GM18511 (cell line): ENCODE measurements around the gene CYP24A1.
"Not testable (repeated sequence)": the region's sequence is repeated elsewhere in the genome, so short reads cannot be mapped to it uniquely, and the experiment has no call there.

Source experiments
- ATAC-seq: cut with Tn5 transposase; IDR thresholded peaks from one replicate; pipeline ENCODE4 v1.9.1; 2021; ENCODE audit warnings: mild to moderate bottlenecking, moderate library complexity; ENCODE audit not compliant: unreplicated experiment

The CYP24A1 gene

GRCh38 chr20:54138427-54138826 is 35.4 kb downstream of the CYP24A1 start:
- ATAC-seq, result no peak

GRCh38 chr20:54137115-54137514 is 36.7 kb downstream of the CYP24A1 start:
- no peak for ATAC-seq

- no peak for ATAC-seq
Measured at GRCh38 chr20:54134445-54135220, 39.2 kb downstream of the CYP24A1 start.

GRCh38 chr20:54133434-54134427 is 40.1 kb downstream of the CYP24A1 start:
- peak; percentile 65 for ATAC-seq

GRCh38 chr20:54132612-54133433 is 41.0 kb downstream of the CYP24A1 start:
- peak; percentile 65 for ATAC-seq

- ATAC-seq, result no peak
Measured at GRCh38 chr20:54131675-54132611, 41.8 kb downstream of the CYP24A1 start.

GRCh38 chr20:54131125-54131524 is 42.7 kb downstream of the CYP24A1 start:
- not testable (repeated sequence) for ATAC-seq

- ATAC-seq, result no peak
Measured at GRCh38 chr20:54129350-54129749, 44.4 kb downstream of the CYP24A1 start.

GRCh38 chr20:54127855-54128574 is 45.8 kb downstream of the CYP24A1 start:
- ATAC-seq, result no peak

- ATAC-seq, result no peak
Measured at GRCh38 chr20:54126806-54127655, 46.8 kb downstream of the CYP24A1 start.

- not testable (repeated sequence) for ATAC-seq
Measured at GRCh38 chr20:54126328-54126727, 47.5 kb downstream of the CYP24A1 start.

GRCh38 chr20:54123587-54124180 is 50.1 kb downstream of the CYP24A1 start:
- ATAC-seq, result no peak

GRCh38 chr20:54122681-54123586 is 50.9 kb downstream of the CYP24A1 start:
- ATAC-seq, result no peak

- peak; percentile 71 for ATAC-seq
Measured at GRCh38 chr20:54122189-54122588, 51.6 kb downstream of the CYP24A1 start.

- no peak for ATAC-seq
Measured at GRCh38 chr20:54119744-54120143, 54.0 kb downstream of the CYP24A1 start.

GRCh38 chr20:54118220-54119001 is 55.4 kb downstream of the CYP24A1 start:
- ATAC-seq, result no peak
